Stomach (tissue), 9 donors: ENCODE data around the gene SMCHD1. TPM values are rescaled to one million over a fixed set of nuclear protein-coding genes. Genes with fewer than 3 reads are reported as not detected.

ENCODE experiments used
- DNase-seq, 2 donors: peaks; one replicate each; pipeline versions ENCODE4 v3.0.0 to v3.0.0-alpha.2; 2013 to 2019
- H3K27ac ChIP-seq, 5 donors: fragments of 200-600 bp in 4 of 5; sonication (generic) in 4 of 5; one replicate each; pipeline ENCODE4 v1.5.1; 2013 to 2019; ENCODE audit warnings: mild to moderate bottlenecking in 1 of 5, moderate library complexity in 1 of 5
- H3K27me3 ChIP-seq, 3 donors: fragments of 200-600 bp; sonication (generic); one replicate each; pipeline ENCODE4 v1.5.1; 2017 to 2019; ENCODE audit warnings: mixed run types in 1 of 3
- H3K36me3 ChIP-seq, 4 donors: fragments of 200-600 bp; sonication (generic); 1 replicate in 3 of 4; 2 replicates in 1 of 4; pipeline ENCODE4 v1.5.1; 2016 to 2019
- H3K4me1 ChIP-seq, 4 donors: fragments of 200-600 bp; sonication (generic); one replicate each; pipeline ENCODE4 v1.5.1; 2016 to 2019
- H3K4me3 ChIP-seq, 4 donors: fragments of 200-600 bp; sonication (generic) in 3 of 4; one replicate each; pipeline ENCODE4 v1.5.1; 2016 to 2019; ENCODE audit warnings: mild to moderate bottlenecking in 1 of 4
- H3K9me3 ChIP-seq, 4 donors: fragments of 200-600 bp; sonication (generic); one replicate each; pipeline ENCODE4 v1.5.1; 2016 to 2019
- EP300 ChIP-seq: sonication (generic); formaldehyde crosslinking; IDR thresholded peaks from one replicate; pipeline ENCODE4 v1.6.1; 2017; ENCODE audit warnings: antibody characterized with exemption
- POLR2A ChIP-seq, 4 donors: fragments of 450-650 bp; IDR thresholded peaks; one replicate each; pipeline ENCODE4 v1.6.1; 2016; ENCODE audit warnings: antibody characterized with exemption in 4 of 4, control low read depth in 2 of 4, mild to moderate bottlenecking in 1 of 4, moderate library complexity in 1 of 4
- POLR2AphosphoS5 ChIP-seq, 3 donors: sonication (generic); formaldehyde crosslinking; IDR thresholded peaks; one replicate each; pipeline ENCODE4 v1.6.1; 2016; ENCODE audit warnings: antibody characterized with exemption in 3 of 3
- WGBS, 5 donors: extraction: QIAGEN DNeasy Blood & Tissue Kit in 3 of 5; methylation state at CpG; one replicate each; pipeline versions ENCODE4 v1.1.5 to v1.1.7; 2013 to 2018; 5-methylcytosine and 5-hydroxymethylcytosine counted together
- intact Hi-C: fragments of 100-400 bp; cut with DNase I; formaldehyde crosslinking; loops from one replicate; pipeline ENCODE4 v1.15.1; 2023; ENCODE audit warnings: low total_unique reads
- polyA plus RNA-seq, 3 donors: library from polyadenylated mRNA; stranded (reverse); fragments of 200-250 nt; gene quantifications; one replicate each; pipeline ENCODE4 v1.2.3, GENCODE V29; 2013
- total RNA-seq, 5 donors: library from RNA; depleted of rRNA; stranded (reverse); fragments of >200 nt; gene quantifications; one replicate each; pipeline versions ENCODE4 v1.1.0 to v1.2.3, GENCODE V29; 2014 to 2016
- TF ChIP-seq, protein P1 (sequence below), 7 experiments: fragments of 450-650 bp in 4 of 7; fragments of 200-600 bp in 3 of 7; sonication (generic) in 3 of 7; IDR thresholded peaks; one replicate each; pipeline ENCODE4 v1.5.1; 2016 to 2019; ENCODE audit warnings: antibody characterized with exemption in 7 of 7, control low read depth in 2 of 7, mild to moderate bottlenecking in 1 of 7
- donor health status: healthy with polysubstance abuse.
- donor health status: Bipolar disorder and iron deficiency.
- donor health status: healthy.

SMCHD1 gene
- total and polyA plus RNA-seq, 8 donors = 5.0 to 377 (median 61.2) TPM

DNA sequence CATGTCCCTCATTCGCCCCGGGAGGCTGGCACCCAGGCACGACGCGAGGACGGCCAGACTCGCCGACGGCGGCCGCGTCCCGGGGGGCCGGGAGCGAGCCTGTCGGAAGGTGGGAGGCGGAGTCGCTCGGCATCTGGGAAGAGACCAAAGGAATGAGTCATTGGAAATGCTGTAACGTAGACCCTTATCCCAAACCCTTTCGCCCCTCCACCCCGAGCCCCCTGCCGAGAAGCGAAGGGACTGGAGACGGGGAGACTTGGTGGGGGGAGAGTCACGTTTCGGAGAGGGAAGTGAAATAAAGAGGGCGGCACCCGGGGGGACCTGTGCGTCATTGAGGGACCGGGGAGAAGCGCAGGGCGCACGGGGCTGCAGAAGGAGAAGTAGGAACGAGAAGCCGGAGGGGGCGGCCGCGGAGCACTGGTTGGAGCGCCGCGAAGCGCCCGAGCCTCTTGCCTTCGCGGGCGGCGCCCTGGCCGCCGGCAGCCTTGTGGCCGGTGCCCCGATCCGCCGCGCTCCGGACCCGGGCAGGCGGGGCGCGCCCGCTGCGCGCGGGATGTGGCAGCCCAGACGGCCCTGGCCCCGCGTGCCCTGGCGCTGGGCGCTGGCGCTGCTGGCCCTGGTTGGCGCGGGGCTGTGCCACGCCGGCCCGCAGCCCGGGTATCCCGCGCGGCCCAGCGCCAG, 191.2 kb downstream of the SMCHD1 start, which contains the start of gene EMILIN2:
EMILIN2 (plus strand) TSS at position 371 of the 681 bp plus-strand sequence; CDS start at position 554, 183 bp downstream.
- peak; percentile 55 to 83 for DNase-seq
- H3K27me3 ChIP-seq = peaks cover 4 to 72% (median 35%) of the 10 kb centered on the region in 3 donors
- no peaks in the 10 kb centered on the region for H3K36me3 ChIP-seq
- 0 to 2% (median 1%) methylated on average over 48 to 80 of the region's 80 CpGs for WGBS, 5 donors
- H3K4me1 ChIP-seq = peaks cover 19 to 34% (median 24%) of the 10 kb centered on the region in 4 donors
- H3K27ac ChIP-seq = peak within 1 kb of the TSS; percentile 3 to 82 (median 71)
- intact Hi-C loops = no loop called here
- TF ChIP-seq POLR2AphosphoS5 (IDR thresholded peaks at IDR 0.05) (no peak), POLR2A (IDR thresholded peaks at IDR 0.05) (no peak), EP300 (no peak)
- TF ChIP-seq, protein P1, sequence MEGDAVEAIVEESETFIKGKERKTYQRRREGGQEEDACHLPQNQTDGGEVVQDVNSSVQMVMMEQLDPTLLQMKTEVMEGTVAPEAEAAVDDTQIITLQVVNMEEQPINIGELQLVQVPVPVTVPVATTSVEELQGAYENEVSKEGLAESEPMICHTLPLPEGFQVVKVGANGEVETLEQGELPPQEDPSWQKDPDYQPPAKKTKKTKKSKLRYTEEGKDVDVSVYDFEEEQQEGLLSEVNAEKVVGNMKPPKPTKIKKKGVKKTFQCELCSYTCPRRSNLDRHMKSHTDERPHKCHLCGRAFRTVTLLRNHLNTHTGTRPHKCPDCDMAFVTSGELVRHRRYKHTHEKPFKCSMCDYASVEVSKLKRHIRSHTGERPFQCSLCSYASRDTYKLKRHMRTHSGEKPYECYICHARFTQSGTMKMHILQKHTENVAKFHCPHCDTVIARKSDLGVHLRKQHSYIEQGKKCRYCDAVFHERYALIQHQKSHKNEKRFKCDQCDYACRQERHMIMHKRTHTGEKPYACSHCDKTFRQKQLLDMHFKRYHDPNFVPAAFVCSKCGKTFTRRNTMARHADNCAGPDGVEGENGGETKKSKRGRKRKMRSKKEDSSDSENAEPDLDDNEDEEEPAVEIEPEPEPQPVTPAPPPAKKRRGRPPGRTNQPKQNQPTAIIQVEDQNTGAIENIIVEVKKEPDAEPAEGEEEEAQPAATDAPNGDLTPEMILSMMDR (IDR thresholded peaks at IDR 0.05) = no peak
- no peaks in the 10 kb centered on the region for H3K9me3 ChIP-seq
- H3K4me3 ChIP-seq = peak within 1 kb of the TSS; percentile 46 to 61 (median 50)

DNA sequence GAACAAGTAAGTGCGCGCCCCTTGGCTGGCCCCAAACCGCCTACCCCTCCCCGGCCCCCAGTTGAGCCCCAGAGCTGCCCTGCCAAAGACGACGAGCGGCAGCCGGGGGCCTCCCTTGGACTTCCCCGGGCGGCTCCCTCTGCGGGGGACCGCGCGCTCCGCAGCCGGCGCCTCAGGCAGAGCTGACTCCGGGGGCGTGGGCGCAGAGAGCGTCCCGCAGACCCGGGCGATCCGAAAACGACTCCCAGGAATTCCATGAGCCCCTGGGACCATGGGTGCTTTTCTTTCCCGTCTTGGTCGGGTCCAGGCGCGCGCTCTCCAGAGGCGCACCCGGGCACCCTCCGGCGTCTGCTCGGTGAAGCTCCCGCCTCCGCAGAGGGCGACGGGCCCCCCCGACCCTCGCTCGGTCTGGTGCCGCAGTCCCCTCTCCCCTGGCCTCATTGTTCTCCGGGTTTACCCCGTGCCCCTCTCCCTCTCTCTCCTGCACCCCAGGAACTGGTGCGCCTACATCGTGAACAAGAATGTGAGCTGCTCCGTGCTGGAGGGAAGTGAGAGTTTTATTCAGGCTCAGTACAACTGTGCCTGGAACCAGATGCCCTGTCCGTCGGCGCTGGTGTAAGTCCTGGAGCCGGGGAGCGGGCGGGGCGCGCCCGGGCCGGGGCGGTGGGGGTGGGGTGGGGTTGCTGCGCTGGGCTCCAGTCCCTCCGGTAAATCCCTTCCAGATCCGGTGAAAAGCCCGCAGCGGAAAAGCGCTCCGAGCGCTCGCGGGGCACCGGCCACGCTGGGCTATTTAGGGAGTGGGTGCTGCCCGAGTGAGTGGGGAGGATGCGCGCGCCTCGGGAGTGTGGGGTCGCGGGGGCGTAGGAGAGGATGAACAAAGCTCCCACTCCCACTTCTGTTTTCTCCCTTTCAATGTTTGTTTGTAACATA, 192.1 kb downstream of the SMCHD1 start:
- Histone ChIP-seq H3K4me3 (peak overlapping the region; percentile 46 to 61 (median 50)), H3K9me3 (no peaks in the 10 kb centered on the region), H3K4me1 (peaks cover 19 to 34% (median 24%) of the 10 kb centered on the region in 4 donors), H3K36me3 (no peaks in the 10 kb centered on the region), H3K27ac (peak overlapping the region; percentile 3 to 82 (median 71)), H3K27me3 (peaks cover 4 to 72% (median 35%) of the 10 kb centered on the region in 3 donors)
- peak in 1 of 2 donors; percentile 66 for DNase-seq
- no peak for TF ChIP-seq EP300
- TF ChIP-seq POLR2A (IDR thresholded peaks at IDR 0.05) = no peak
- TF ChIP-seq POLR2AphosphoS5 (IDR thresholded peaks at IDR 0.05) = no peak
- TF ChIP-seq, protein P1 (IDR thresholded peaks at IDR 0.05) = no peak
- intact Hi-C loops = no loop called here
- WGBS, 5 donors = 1 to 2% (median 1%) methylated on average over 62 to 80 of the region's 80 CpGs

DNA sequence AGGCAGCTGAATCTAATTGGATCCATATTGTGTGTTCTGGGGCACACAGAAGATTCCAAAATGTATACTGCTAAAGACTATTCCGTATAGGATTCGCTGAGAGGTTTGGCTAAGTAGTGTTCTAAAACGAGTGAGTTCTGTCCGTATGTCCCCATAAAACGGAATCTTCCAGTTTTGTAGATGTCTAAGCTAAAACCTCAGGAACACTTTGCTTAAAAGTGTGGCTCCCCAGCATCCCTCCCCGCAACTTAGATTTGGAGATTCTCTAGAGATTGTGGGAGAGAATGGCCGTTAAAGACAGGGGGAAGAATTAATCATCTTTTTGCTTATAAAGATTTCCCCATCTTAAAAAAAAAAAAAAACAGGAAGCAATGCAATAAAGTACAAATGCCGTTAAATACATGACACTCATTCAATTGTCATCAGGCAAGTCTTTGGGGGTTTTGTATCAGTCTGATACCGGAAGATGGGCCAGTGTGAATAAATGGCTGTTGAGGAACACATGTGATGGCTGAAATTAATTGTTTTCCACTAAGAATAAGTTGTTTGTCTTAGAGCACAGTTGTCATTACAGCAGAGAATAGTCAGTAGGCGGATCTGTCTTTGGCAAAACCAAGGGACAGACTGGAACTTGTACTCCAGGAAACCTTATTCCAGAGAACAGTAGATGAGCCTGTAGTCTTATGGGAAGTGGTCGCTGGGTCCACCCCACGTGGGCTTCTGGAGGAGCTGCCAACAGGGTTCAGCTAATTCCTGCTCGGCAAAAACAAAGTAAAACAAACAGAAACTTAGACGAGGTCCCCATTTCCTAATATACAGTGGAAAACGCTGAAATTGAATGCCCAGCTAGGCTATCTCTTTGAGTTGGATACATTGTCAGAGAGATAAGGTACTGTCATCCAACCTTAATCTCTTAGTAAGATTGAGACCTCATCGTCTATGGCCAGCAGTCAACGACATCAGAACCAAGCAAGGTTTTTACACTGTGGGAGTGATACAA, 193.0 kb downstream of the SMCHD1 start:
- Histone ChIP-seq H3K4me1 (peaks cover 19 to 34% (median 24%) of the 10 kb centered on the region in 4 donors), H3K4me3 (peak overlapping the region; percentile 46 to 61 (median 50)), H3K36me3 (no peaks in the 10 kb centered on the region), H3K9me3 (no peaks in the 10 kb centered on the region), H3K27ac (peak overlapping the region in 4 of 5 donors; percentile 67 to 82 (median 72)), H3K27me3 (peaks cover 4 to 72% (median 35%) of the 10 kb centered on the region in 3 donors)
- TF ChIP-seq POLR2AphosphoS5 (IDR thresholded peaks at IDR 0.05) (no peak), EP300 (no peak), POLR2A (IDR thresholded peaks at IDR 0.05) (no peak)
- TF ChIP-seq, protein P1 (IDR thresholded peaks at IDR 0.05) = no peak
- no peak for DNase-seq
- 26 to 35% (median 29%) methylated on average over 17 of the region's 17 CpGs for WGBS, 5 donors
- intact Hi-C loops = no loop called here
